ENCODE data around the gene CCDC192. TPM values are rescaled to one million over a fixed set of nuclear protein-coding genes. Genes with fewer than 3 reads are reported as not detected.

The CCDC192 gene
- total and polyA plus RNA-seq, 8 donors, result 0.81 to 1.6 (median 1.2) TPM; not detected in 2

- Histone ChIP-seq H3K4me3 (no peak overlapping the region), H3K4me1 (peaks cover 0 to 5% of the 10 kb centered on the region in 2 donors), H3K9me3 (no peaks in the 10 kb centered on the region), H3K27ac (no peak overlapping the region), H3K36me3 (no peaks in the 10 kb centered on the region), H3K27me3 (no peaks in the 10 kb centered on the region)
- DNase-seq (no peak), ATAC-seq (no peak)
- TF ChIP-seq CTCF (IDR thresholded peaks at IDR 0.05), result no peak
- intact Hi-C loops (cut with DNase I), result no loop called here
Observed at GRCh38 chr5:127894461-127894860, 191.3 kb downstream of the CCDC192 start.

- TF ChIP-seq CTCF (IDR thresholded peaks at IDR 0.05), result no peak
- Histone ChIP-seq H3K36me3 (no peaks in the 10 kb centered on the region), H3K9me3 (no peaks in the 10 kb centered on the region), H3K27me3 (no peaks in the 10 kb centered on the region), H3K4me3 (no peak overlapping the region), H3K27ac (no peak overlapping the region), H3K4me1 (no peaks in the 10 kb centered on the region)
- intact Hi-C loops (cut with DNase I), result no loop called here
- ATAC-seq (no peak), DNase-seq (no peak)
Observed at GRCh38 chr5:127898551-127899213, 195.5 kb downstream of the CCDC192 start.

GRCh38 chr5:127899214-127899610 is 196.0 kb downstream of the CCDC192 start:
- no peak for TF ChIP-seq CTCF (IDR thresholded peaks at IDR 0.05)
- Histone ChIP-seq H3K36me3 (no peaks in the 10 kb centered on the region), H3K4me1 (no peaks in the 10 kb centered on the region), H3K27ac (no peak overlapping the region), H3K9me3 (no peaks in the 10 kb centered on the region), H3K4me3 (no peak overlapping the region), H3K27me3 (no peaks in the 10 kb centered on the region)
- intact Hi-C loops (cut with DNase I), result no loop called here
- ATAC-seq (no peak), DNase-seq (no peak)

- no peaks in the 10 kb centered on the region for H3K9me3 ChIP-seq
- intact Hi-C loops (cut with DNase I), result no loop called here
Observed at GRCh38 chr5:127906562-127907204, 203.5 kb downstream of the CCDC192 start.

More at GRCh38 chr5:127906562-127907204, 203.5 kb downstream of the CCDC192 start:
- Histone ChIP-seq H3K36me3 (no peaks in the 10 kb centered on the region), H3K4me3 (no peak overlapping the region), H3K27me3 (no peaks in the 10 kb centered on the region), H3K27ac (no peak overlapping the region), H3K4me1 (no peaks in the 10 kb centered on the region)
- no peak for DNase-seq
- TF ChIP-seq CTCF (IDR thresholded peaks at IDR 0.05), result no peak
- ATAC-seq, result no peak

Data from left lung (tissue), 10 donors.